Mammary epithelial cell (primary cell): ENCODE data around the gene CHCHD1.

Source experiments
- CTCF ChIP-seq, 2 donors: IDR thresholded peaks in 1 of 2; conservative IDR thresholded peaks in 1 of 2; 2 replicates each; pipeline ENCODE4 v1.5.1; 2011 to 2012; ENCODE audit warnings: inconsistent platforms in 2 of 2, low read length in 2 of 2, mild to moderate bottlenecking in 2 of 2, control low read depth in 1 of 2, low read depth in 1 of 2; ENCODE audit not compliant: insufficient read depth in 1 of 2; ENCODE audit errors: extremely low read depth in 1 of 2
- EZH2 ChIP-seq: IDR thresholded peaks from 2 replicates; pipeline ENCODE4 v1.6.1; 2012; ENCODE audit warnings: low read length, inconsistent platforms, borderline replicate concordance

- TF ChIP-seq CTCF (conservative IDR thresholded peaks at IDR 0.05 in 1 of 2, IDR thresholded peaks at IDR 0.05 in 1 of 2; ENCODE audit: extremely low read depth in 1 of 2, insufficient read depth in 1 of 2, low read depth in 1 of 2, low read length in 2 of 2) (no peak), EZH2 (no peak)
Observed at GRCh38 chr10:73765066-73765465, 16.8 kb upstream of the CHCHD1 start.
